Brain pericyte (primary cell): ENCODE measurements around the gene SLC39A3.

ENCODE experiments used
- DNase-seq: peaks from one replicate; pipeline ENCODE4 v3.0.0-alpha.2; 2012; ENCODE audit warnings: low read depth, low spot score

SLC39A3 gene

GRCh38 chr19:2703077-2703437 lies 36.8 kb downstream of the SLC39A3 start:
- DNase-seq: no peak

- DNase-seq: no peak
Measured at GRCh38 chr19:2702170-2703076, 37.4 kb downstream of the SLC39A3 start, which contains the start of gene GNG7. TSS of gene GNG7 (minus strand) at chr19:2702694. CDS start at chr19:2520688, 182,006 bp downstream.

- no peak for DNase-seq
Measured at GRCh38 chr19:2701361-2702169, 38.3 kb downstream of the SLC39A3 start.

GRCh38 chr19:2700660-2701360 lies 39.0 kb downstream of the SLC39A3 start:
- DNase-seq: no peak

- DNase-seq: no peak
Measured at GRCh38 chr19:2699413-2700140, 40.2 kb downstream of the SLC39A3 start.

GRCh38 chr19:2694196-2694595 lies 45.6 kb downstream of the SLC39A3 start:
- no peak for DNase-seq

GRCh38 chr19:2693492-2694160 lies 46.2 kb downstream of the SLC39A3 start:
- no peak for DNase-seq

GRCh38 chr19:2691951-2692350 lies 47.9 kb downstream of the SLC39A3 start:
- DNase-seq: no peak

- DNase-seq: no peak
Measured at GRCh38 chr19:2690856-2691255, 49.0 kb downstream of the SLC39A3 start.

- no peak for DNase-seq
Measured at GRCh38 chr19:2686360-2686759, 53.5 kb downstream of the SLC39A3 start.

- DNase-seq: no peak
Measured at GRCh38 chr19:2685204-2685704, 54.6 kb downstream of the SLC39A3 start.

GRCh38 chr19:2683430-2684003 lies 56.3 kb downstream of the SLC39A3 start:
- DNase-seq: no peak
